BJ (cell line): ENCODE data around the gene WDR49. TPM values are rescaled to one million over a fixed set of nuclear protein-coding genes. Genes with fewer than 3 reads are reported as not detected.

ENCODE experiments used
- CTCF ChIA-PET: fragments of 350-600 bp; formaldehyde crosslinking; extraction: SDS; loops from one replicate; lab custom pipeline; 2021; ENCODE audit warnings: antibody characterized with exemption, inconsistent platforms; lab: Yijun Ruan, JAX
- POLR2A ChIA-PET: fragments of 300-600 bp; sonication (Branson Sonifier 250); formaldehyde crosslinking; extraction: SDS; loops from one replicate; lab custom pipeline; 2021; ENCODE audit warnings: antibody characterized with exemption; lab: Charles Lee
- DNase-seq: peaks from one replicate; pipeline ENCODE4 v3.0.0-alpha.2; 2011; ENCODE audit warnings: low read depth
- H3K27me3 ChIP-seq: 2 replicates; pipeline ENCODE4 v1.6.0; 2011; ENCODE audit warnings: low read length; ENCODE audit not compliant: control insufficient read depth, insufficient read depth
- H3K36me3 ChIP-seq: 2 replicates; pipeline ENCODE4 v1.5.1; 2011; ENCODE audit warnings: low read length; ENCODE audit not compliant: control insufficient read depth, insufficient read depth
- H3K4me3 ChIP-seq: 2 replicates; pipeline ENCODE4 v1.5.1; 2011; ENCODE audit warnings: low read depth, mild to moderate bottlenecking, control low read depth, low read length
- polyA plus RNA-seq: library from polyadenylated mRNA; depleted of rRNA; stranded (reverse); fragments of >200 nt; gene quantifications from 2 replicates; pipeline ENCODE4 v1.2.3, GENCODE V29; 2011
- TF ChIP-seq, protein P1 (sequence below): IDR thresholded peaks from 2 replicates; pipeline ENCODE4 v1.5.1; 2011; ENCODE audit warnings: low read depth, mild to moderate bottlenecking, control low read depth, inconsistent platforms, low read length, moderate library complexity; ENCODE audit not compliant: insufficient read depth

The WDR49 gene
- polyA plus RNA-seq, 1 experiment, result not detected

DNA sequence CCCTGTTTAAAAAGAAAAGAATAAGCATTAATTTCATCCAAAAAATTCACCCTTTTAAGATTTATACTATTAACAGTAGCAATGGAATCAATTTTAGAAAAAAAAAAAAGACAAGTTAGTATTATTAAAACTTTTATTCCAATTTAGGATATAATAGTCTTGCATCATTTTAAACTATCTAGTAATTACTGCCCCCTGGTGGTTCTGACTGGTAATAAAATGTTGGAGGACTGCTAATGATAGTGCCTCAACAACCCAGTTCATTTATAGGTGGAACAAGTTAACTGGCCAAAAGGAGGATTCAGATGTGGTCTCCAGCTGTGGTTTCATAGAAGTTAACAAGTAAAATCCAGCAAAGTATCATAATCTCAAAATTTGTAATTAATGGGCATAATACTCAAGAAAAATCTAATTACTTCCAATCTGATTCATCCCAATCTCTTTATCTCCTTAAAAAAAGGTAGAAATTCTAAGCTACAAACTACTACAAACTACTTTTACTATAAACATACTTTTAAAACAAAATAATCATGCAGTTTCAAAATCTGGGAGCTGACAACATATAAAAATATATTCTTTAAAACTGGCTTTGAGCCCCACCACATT, 30.7 kb upstream of the WDR49 start:
- ChIA-PET POLR2A (no interaction called here), CTCF (interaction anchor here (0.8 to 2.0 kb wide), 11 partner anchors 9 to 304 kb away, joined by 3 to 14 read pairs (median 6); partner anchors contain the start of gene ZBBX)
- no peak overlapping the region for H3K4me3 ChIP-seq
- peak; percentile 3 for DNase-seq
- no peaks in the 10 kb centered on the region for H3K27me3 ChIP-seq
- TF ChIP-seq, protein P1, sequence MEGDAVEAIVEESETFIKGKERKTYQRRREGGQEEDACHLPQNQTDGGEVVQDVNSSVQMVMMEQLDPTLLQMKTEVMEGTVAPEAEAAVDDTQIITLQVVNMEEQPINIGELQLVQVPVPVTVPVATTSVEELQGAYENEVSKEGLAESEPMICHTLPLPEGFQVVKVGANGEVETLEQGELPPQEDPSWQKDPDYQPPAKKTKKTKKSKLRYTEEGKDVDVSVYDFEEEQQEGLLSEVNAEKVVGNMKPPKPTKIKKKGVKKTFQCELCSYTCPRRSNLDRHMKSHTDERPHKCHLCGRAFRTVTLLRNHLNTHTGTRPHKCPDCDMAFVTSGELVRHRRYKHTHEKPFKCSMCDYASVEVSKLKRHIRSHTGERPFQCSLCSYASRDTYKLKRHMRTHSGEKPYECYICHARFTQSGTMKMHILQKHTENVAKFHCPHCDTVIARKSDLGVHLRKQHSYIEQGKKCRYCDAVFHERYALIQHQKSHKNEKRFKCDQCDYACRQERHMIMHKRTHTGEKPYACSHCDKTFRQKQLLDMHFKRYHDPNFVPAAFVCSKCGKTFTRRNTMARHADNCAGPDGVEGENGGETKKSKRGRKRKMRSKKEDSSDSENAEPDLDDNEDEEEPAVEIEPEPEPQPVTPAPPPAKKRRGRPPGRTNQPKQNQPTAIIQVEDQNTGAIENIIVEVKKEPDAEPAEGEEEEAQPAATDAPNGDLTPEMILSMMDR, result peak; percentile 53
- H3K36me3 ChIP-seq, result no peaks in the 10 kb centered on the region

DNA sequence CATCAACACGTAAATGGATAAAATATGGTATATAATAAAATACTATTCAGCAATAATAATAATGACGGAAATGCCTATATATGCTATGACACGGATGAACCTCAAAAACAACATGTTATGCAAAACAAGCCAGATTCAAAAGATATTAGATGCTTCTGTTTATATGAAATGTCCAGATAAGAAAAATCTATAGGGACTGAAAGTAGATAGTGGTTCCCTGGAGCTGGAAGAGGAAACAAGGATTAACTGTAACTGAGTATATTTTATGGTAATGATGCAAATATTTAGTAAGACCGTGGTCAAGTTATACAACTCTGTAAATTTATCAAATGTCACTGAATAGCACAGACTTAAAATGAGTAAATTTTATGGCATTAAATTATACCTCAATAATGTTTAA, 25.8 kb upstream of the WDR49 start:
- POLR2A ChIA-PET, result no interaction called here
- CTCF ChIA-PET, result no interaction called here
- no peak for DNase-seq
- TF ChIP-seq, protein P1, result no peak
- Histone ChIP-seq H3K4me3 (no peak overlapping the region), H3K36me3 (no peaks in the 10 kb centered on the region; the same call in 1 of the 2 replicates), H3K27me3 (no peaks in the 10 kb centered on the region)

DNA sequence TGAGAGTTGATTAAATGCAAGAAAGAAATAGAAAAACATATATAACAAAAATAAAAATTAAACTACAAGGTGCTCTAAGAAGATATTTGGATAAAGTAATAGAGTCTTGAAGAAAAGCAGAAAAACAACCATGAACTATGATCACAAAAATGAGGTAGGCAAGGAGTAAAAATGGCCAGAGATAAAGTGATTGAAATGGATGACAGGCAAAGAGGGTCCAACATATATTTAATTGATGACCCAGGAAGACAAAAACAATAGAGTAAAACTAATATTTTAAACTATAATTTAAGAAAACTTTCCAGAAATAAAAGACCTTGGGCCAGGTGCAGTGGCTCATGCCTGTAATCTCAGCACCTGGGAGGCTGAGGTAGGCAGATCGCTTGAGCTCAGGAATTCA, 22.1 kb upstream of the WDR49 start:
- no peak for DNase-seq
- TF ChIP-seq, protein P1, result no peak
- POLR2A ChIA-PET, result no interaction called here
- H3K4me3 ChIP-seq, result no peak overlapping the region
- no peaks in the 10 kb centered on the region; the same call in 1 of the 2 replicates for H3K36me3 ChIP-seq
- CTCF ChIA-PET, result interaction anchor here (3.1 kb wide), 1 partner anchor 8 kb away, joined by 13 read pairs; no protein-coding TSS in a partner anchor
- no peaks in the 10 kb centered on the region for H3K27me3 ChIP-seq

DNA sequence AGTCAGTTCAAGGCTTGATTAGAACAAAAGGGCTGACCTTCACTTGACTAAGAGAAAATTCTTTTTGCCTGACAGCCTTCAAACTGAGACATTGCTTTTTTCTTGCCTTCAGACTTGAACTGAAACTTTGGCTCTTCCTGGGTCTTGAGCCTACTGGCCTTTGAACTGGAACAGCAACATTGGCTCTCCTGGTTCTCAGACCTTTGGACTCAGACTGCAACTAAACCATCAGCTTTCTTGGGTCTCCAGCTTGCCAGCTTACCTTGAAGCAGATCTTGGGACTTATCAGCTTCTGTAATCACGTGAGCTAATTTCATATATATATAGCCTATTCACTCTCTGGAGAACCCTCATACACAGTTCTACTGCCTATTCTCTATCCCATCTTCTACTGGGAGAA, 19.5 kb upstream of the WDR49 start:
- ChIA-PET POLR2A (no interaction called here), CTCF (interaction anchor here (3.1 kb wide), 1 partner anchor 11 kb away, joined by 13 read pairs; no protein-coding TSS in a partner anchor)
- TF ChIP-seq, protein P1, result no peak
- H3K36me3 ChIP-seq, result no peaks in the 10 kb centered on the region; the same call in 1 of the 2 replicates
- no peak for DNase-seq
- H3K4me3 ChIP-seq, result no peak overlapping the region
- H3K27me3 ChIP-seq, result no peaks in the 10 kb centered on the region

DNA sequence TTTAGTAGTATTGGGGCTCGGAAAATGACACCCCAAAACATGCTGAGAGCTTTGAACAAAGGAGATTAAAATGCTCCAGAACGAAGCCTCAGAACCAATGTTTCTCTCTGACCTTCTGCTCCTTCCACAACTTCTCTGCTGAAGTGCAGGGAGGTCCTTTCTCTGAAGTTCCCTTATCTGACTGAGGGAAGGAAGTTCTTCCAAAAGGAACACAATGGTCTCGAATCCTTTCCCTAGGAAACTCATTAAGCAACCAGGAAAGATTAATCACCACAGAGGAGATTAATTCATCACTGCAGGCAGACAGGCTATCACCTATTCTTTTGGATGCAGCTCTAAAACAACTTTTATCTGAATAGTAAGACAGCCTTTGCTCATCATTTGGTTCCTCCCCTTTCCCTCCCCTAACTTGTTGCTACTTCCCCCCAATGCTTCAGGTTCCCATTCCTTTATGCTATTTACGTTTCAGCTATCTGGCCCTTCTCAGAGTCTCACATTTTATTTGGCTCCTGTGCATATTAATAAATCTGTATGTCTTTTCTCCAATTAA, 18.2 kb upstream of the WDR49 start:
- H3K4me3 ChIP-seq, result no peak overlapping the region
- no peaks in the 10 kb centered on the region; the same call in 1 of the 2 replicates for H3K36me3 ChIP-seq
- ChIA-PET CTCF (interaction anchor here (1.1 kb wide), 1 partner anchor 13 kb away, joined by 4 read pairs; no protein-coding TSS in a partner anchor), POLR2A (no interaction called here)
- no peaks in the 10 kb centered on the region for H3K27me3 ChIP-seq
- TF ChIP-seq, protein P1, result no peak
- DNase-seq, result no peak
